Astrocyte (in vitro differentiated cells and primary cell): ENCODE measurements around the gene POLDIP3. TPM values are rescaled to one million over a fixed set of nuclear protein-coding genes. Genes with fewer than 3 reads are reported as not detected.
"Not testable (repeated sequence)": the region's sequence is repeated elsewhere in the genome, so short reads cannot be mapped to it uniquely, and the experiment has no call there.

ENCODE experiments used
- DNase-seq: peaks from one replicate; pipeline ENCODE4 v3.0.0-alpha.2; 2010; ENCODE audit warnings: low read depth
- FAIRE-seq: peaks from 2 replicates; lab custom pipeline; 2011; peaks lifted over from hg19 to GRCh38; lab: Jason Lieb, UNC
- H2AFZ ChIP-seq: 2 replicates; pipeline ENCODE4 v1.6.0; 2012; ENCODE audit warnings: low read depth, low read length, inconsistent platforms
- H3K27ac ChIP-seq: 2 replicates; pipeline ENCODE4 v1.5.1; 2011; ENCODE audit warnings: low read depth, low read length, inconsistent platforms
- H3K27me3 ChIP-seq: 2 replicates; pipeline ENCODE4 v1.6.0; 2011; ENCODE audit warnings: low read length, inconsistent platforms; ENCODE audit not compliant: insufficient read depth
- H3K36me3 ChIP-seq: 2 replicates; pipeline ENCODE4 v1.5.1; 2011; ENCODE audit warnings: low read length, inconsistent platforms; ENCODE audit not compliant: insufficient read depth
- H3K4me1 ChIP-seq: 2 replicates; pipeline ENCODE4 v1.5.1; 2011; ENCODE audit warnings: low read length, inconsistent platforms; ENCODE audit not compliant: insufficient read depth
- H3K4me2 ChIP-seq: 2 replicates; pipeline ENCODE4 v1.6.0; 2012; ENCODE audit warnings: low read length, inconsistent platforms
- H3K4me3 ChIP-seq: 2 replicates; pipeline ENCODE4 v1.5.1; 2011; ENCODE audit warnings: low read depth, mild to moderate bottlenecking, low read length, inconsistent platforms; ENCODE audit not compliant: insufficient read depth
- H3K79me2 ChIP-seq: 2 replicates; pipeline ENCODE4 v1.6.0; 2012; ENCODE audit warnings: mild to moderate bottlenecking, low read length, inconsistent platforms; ENCODE audit not compliant: insufficient read depth
- H3K9ac ChIP-seq: 2 replicates; pipeline ENCODE4 v1.6.0; 2012; ENCODE audit warnings: mild to moderate bottlenecking, low read length, inconsistent platforms
- H3K9me3 ChIP-seq: 2 replicates; pipeline ENCODE4 v1.5.1; 2012; ENCODE audit warnings: low read depth, mild to moderate bottlenecking, low read length, inconsistent platforms; ENCODE audit not compliant: insufficient read depth
- H4K20me1 ChIP-seq: 2 replicates; pipeline ENCODE4 v1.6.0; 2012; ENCODE audit warnings: low read length, inconsistent platforms; ENCODE audit not compliant: insufficient read depth
- H3K27ac Mint-ChIP-seq: one replicate; pipeline ENCODE4 v1.8.0; 2021; ENCODE audit warnings: mild to moderate bottlenecking, mixed read lengths; ENCODE audit not compliant: unreplicated experiment
- H3K27me3 Mint-ChIP-seq: one replicate; pipeline ENCODE4 v1.8.0; 2021; ENCODE audit warnings: low read depth, mixed read lengths; ENCODE audit not compliant: unreplicated experiment
- H3K36me3 Mint-ChIP-seq: one replicate; pipeline ENCODE4 v1.8.0; 2021; ENCODE audit warnings: low read depth, mixed read lengths; ENCODE audit not compliant: unreplicated experiment
- H3K4me1 Mint-ChIP-seq: one replicate; pipeline ENCODE4 v1.8.0; 2021; ENCODE audit warnings: low read depth, mixed read lengths; ENCODE audit not compliant: unreplicated experiment
- H3K4me3 Mint-ChIP-seq: one replicate; pipeline ENCODE4 v1.8.0; 2021; ENCODE audit warnings: mild to moderate bottlenecking, moderate library complexity, mixed read lengths; ENCODE audit not compliant: unreplicated experiment
- H3K9me3 Mint-ChIP-seq: one replicate; pipeline ENCODE4 v1.8.0; 2021; ENCODE audit warnings: mild to moderate bottlenecking, mixed read lengths; ENCODE audit not compliant: unreplicated experiment
- CTCF ChIP-seq: IDR thresholded peaks from 2 replicates; pipeline ENCODE4 v1.5.1; 2011; ENCODE audit warnings: low read depth, mild to moderate bottlenecking, inconsistent platforms, low read length, moderate library complexity; ENCODE audit not compliant: insufficient read depth
- EZH2 ChIP-seq: IDR thresholded peaks from 2 replicates; pipeline ENCODE4 v1.6.1; 2012; ENCODE audit warnings: mild to moderate bottlenecking, low read length, inconsistent platforms; ENCODE audit not compliant: insufficient read depth
- total RNA-seq: library from RNA; stranded (reverse); gene quantifications from 2 replicates; pipeline ENCODE4 v1.2.1, GENCODE V29; 2021

POLDIP3 gene
- total RNA-seq, 1 donor from 2014 or later: 57.1 TPM

GRCh38 chr22:42549331-42550060 lies 65.2 kb downstream of the POLDIP3 start:
- Histone ChIP-seq H2AFZ (no peak overlapping the region), H3K36me3 (no peaks in the 10 kb centered on the region), H3K27ac (no peak overlapping the region), H3K9ac (no peak overlapping the region), H4K20me1 (no peaks in the 10 kb centered on the region), H3K27me3 (peaks cover 9% of the 10 kb centered on the region), H3K9me3 (no peaks in the 10 kb centered on the region), H3K4me1 (peaks cover 6% of the 10 kb centered on the region), H3K4me3 (no peak overlapping the region), H3K4me2 (no peak overlapping the region), H3K79me2 (no peaks in the 10 kb centered on the region)
- no peaks in the 10 kb centered on the region for H3K4me1 Mint-ChIP-seq
- FAIRE-seq (no peak), DNase-seq (no peak)
- TF ChIP-seq CTCF (no peak), EZH2 (no peak)
- no peaks in the 10 kb centered on the region for H3K36me3 Mint-ChIP-seq
- H3K27ac Mint-ChIP-seq: no peak overlapping the region
- H3K9me3 Mint-ChIP-seq: no peaks in the 10 kb centered on the region
- H3K27me3 Mint-ChIP-seq: peaks cover 39% of the 10 kb centered on the region
- no peak overlapping the region for H3K4me3 Mint-ChIP-seq

- Histone ChIP-seq H2AFZ (no peak overlapping the region), H3K4me1 (no peaks in the 10 kb centered on the region), H3K9me3 (no peaks in the 10 kb centered on the region), H4K20me1 (no peaks in the 10 kb centered on the region), H3K4me3 (no peak overlapping the region), H3K27me3 (peaks cover 9% of the 10 kb centered on the region), H3K9ac (no peak overlapping the region), H3K27ac (no peak overlapping the region), H3K4me2 (no peak overlapping the region), H3K79me2 (no peaks in the 10 kb centered on the region), H3K36me3 (no peaks in the 10 kb centered on the region)
- TF ChIP-seq EZH2 (no peak), CTCF (no peak)
- Mint-ChIP-seq H3K27ac (no peak overlapping the region), H3K4me3 (no peak overlapping the region), H3K9me3 (no peaks in the 10 kb centered on the region), H3K4me1 (no peaks in the 10 kb centered on the region), H3K36me3 (no peaks in the 10 kb centered on the region), H3K27me3 (peaks cover 37% of the 10 kb centered on the region)
- FAIRE-seq (no peak), DNase-seq (no peak)
Measured at GRCh38 chr22:42548597-42549330, 65.9 kb downstream of the POLDIP3 start.

GRCh38 chr22:42548126-42548525 lies 66.6 kb downstream of the POLDIP3 start:
- not testable (repeated sequence) for H3K9me3 ChIP-seq, H3K36me3 ChIP-seq, H3K9ac ChIP-seq, DNase-seq, H2AFZ ChIP-seq, H4K20me1 ChIP-seq, H3K79me2 ChIP-seq, H3K27ac Mint-ChIP-seq, H3K36me3 Mint-ChIP-seq, H3K9me3 Mint-ChIP-seq, H3K4me2 ChIP-seq, H3K4me1 Mint-ChIP-seq, FAIRE-seq, H3K4me3 Mint-ChIP-seq, H3K4me3 ChIP-seq, H3K27me3 ChIP-seq, H3K4me1 ChIP-seq, H3K27ac ChIP-seq
- H3K27me3 Mint-ChIP-seq: peaks cover 37% of the 10 kb centered on the region
